Common myeloid progenitor, CD34-positive (primary cell): ENCODE data around the gene PPP1R12A.

ENCODE experiments used
- CTCF ChIA-PET: fragments of 350-600 bp; sonication (Branson Sonifier 250); formaldehyde crosslinking; loops from one replicate; lab custom pipeline; 2021; ENCODE audit warnings: antibody characterized with exemption; lab: Charles Lee
- POLR2A ChIA-PET: fragments of 350-600 bp; sonication (Branson Sonifier 250); formaldehyde crosslinking; loops from one replicate; lab custom pipeline; 2021; ENCODE audit warnings: antibody characterized with exemption; lab: Charles Lee
- DNase-seq, 3 donors: peaks; one replicate each; pipeline versions ENCODE4 v3.0.0 to v3.0.0-alpha.2; 2013
- H3K27ac ChIP-seq, 2 experiments: 1 replicate in 1 of 2; 2 replicates in 1 of 2; pipeline ENCODE4 v1.7.0; 2013; ENCODE audit warnings: inconsistent platforms in 2 of 2, low read length in 2 of 2, mild to moderate bottlenecking in 2 of 2, low read depth in 1 of 2, moderate library complexity in 1 of 2; ENCODE audit not compliant: severe bottlenecking in 2 of 2, insufficient read depth in 1 of 2, poor library complexity in 1 of 2
- H3K27me3 ChIP-seq, 5 experiments: replicated peaks in 2 of 5; 1 replicate in 3 of 5; 2 replicates in 2 of 5; pipeline versions ENCODE4 v1.6.1 to v1.7.0; 2013; ENCODE audit warnings: low read length in 4 of 5, mild to moderate bottlenecking in 2 of 5, moderate library complexity in 2 of 5, inconsistent platforms in 1 of 5; ENCODE audit not compliant: insufficient read depth in 5 of 5, control insufficient read depth in 4 of 5
- H3K36me3 ChIP-seq, 4 experiments: 1 replicate in 2 of 4; 2 replicates in 2 of 4; pipeline versions ENCODE4 v1.6.1 to v1.7.0; 2013; ENCODE audit warnings: low read length in 3 of 4, control low read depth in 1 of 4, mild to moderate bottlenecking in 1 of 4; ENCODE audit not compliant: control insufficient read depth in 4 of 4, insufficient read depth in 4 of 4
- H3K4me1 ChIP-seq, 4 experiments: 1 replicate in 3 of 4; 2 replicates in 1 of 4; pipeline versions ENCODE4 v1.6.1 to v1.7.1; 2013; ENCODE audit warnings: low read length in 3 of 4, mild to moderate bottlenecking in 3 of 4, control low read depth in 1 of 4, inconsistent platforms in 1 of 4, moderate library complexity in 1 of 4; ENCODE audit not compliant: control insufficient read depth in 4 of 4, insufficient read depth in 4 of 4; ENCODE audit errors: control extremely low read depth in 1 of 4
- H3K4me3 ChIP-seq, 7 experiments: 1 replicate in 4 of 7; 2 replicates in 3 of 7; pipeline versions ENCODE4 v1.5.1 to v1.7.0; 2013; ENCODE audit warnings: mild to moderate bottlenecking in 7 of 7, low read length in 6 of 7, moderate library complexity in 6 of 7, inconsistent platforms in 2 of 7, low read depth in 2 of 7, control low read depth in 1 of 7; ENCODE audit not compliant: insufficient read depth in 4 of 7, control insufficient read depth in 1 of 7; ENCODE audit errors: extremely low read depth in 1 of 7
- H3K9me3 ChIP-seq, 5 experiments: 1 replicate in 4 of 5; 2 replicates in 1 of 5; pipeline versions ENCODE4 v1.6.1 to v1.7.1; 2013; ENCODE audit warnings: low read length in 4 of 5, mild to moderate bottlenecking in 2 of 5, inconsistent platforms in 1 of 5, low read depth in 1 of 5, moderate library complexity in 1 of 5; ENCODE audit not compliant: control insufficient read depth in 4 of 5, insufficient read depth in 2 of 5; ENCODE audit errors: control extremely low read depth in 1 of 5
- WGBS: methylation state at CpG from one replicate; pipeline ENCODE4 v1.1.5; 2013; ENCODE audit not compliant: insufficient coverage; 5-methylcytosine and 5-hydroxymethylcytosine counted together

The PPP1R12A gene

DNA sequence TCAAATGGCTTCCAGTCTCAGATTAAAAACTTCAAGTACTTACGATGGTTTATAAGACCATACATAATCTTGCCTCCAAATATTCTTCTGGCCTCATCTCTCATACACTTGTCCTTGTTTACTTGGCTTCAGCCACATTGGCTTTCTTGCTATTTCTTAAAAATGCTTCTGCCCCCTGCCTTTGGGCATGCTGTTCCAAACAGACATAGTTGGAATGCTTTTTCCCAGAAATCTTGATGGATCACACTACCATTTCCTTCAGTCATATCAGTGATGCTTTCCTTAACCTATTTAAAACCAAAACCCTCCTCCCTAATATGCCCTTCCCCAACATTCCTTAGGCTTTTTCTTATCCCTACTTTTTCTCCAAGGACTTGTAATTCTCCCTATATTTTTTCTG, 169.7 kb downstream of the PPP1R12A start:
- 76% methylated on average over 1 of the region's 1 CpG for WGBS

DNA sequence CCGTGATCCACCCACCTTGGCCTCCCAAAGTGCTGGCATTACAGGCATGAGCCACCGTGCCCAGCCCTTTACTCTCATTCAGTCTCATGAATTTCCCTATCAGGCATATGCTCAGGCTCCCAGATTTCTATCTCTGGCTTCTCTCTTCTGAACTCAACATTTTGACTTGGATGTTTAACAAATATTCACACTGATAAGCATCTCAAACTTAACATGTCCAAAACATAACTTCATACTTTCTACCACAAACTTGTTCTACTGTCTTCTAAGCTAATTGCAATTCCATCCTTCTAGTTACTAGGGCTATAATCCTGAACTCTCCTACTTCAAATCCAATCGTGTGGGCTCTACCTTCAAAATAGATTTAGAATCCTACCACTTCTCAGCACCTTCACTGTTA, 170.3 kb downstream of the PPP1R12A start:
- Histone ChIP-seq H3K4me3 (no peak overlapping the region), H3K4me1 (no peaks in the 10 kb centered on the region), H3K27me3 (no peaks in the 10 kb centered on the region), H3K27ac (no peak overlapping the region), H3K9me3 (no peaks in the 10 kb centered on the region), H3K36me3 (no peaks in the 10 kb centered on the region)
- CTCF ChIA-PET = no interaction called here
- POLR2A ChIA-PET = no interaction called here
- no peak for DNase-seq
- WGBS = 94% methylated on average over 3 of the region's 3 CpGs

More for the DNA sequence above, 169.7 kb downstream of the PPP1R12A start:
- POLR2A ChIA-PET = no interaction called here
- no peak overlapping the region for H3K4me3 ChIP-seq
- CTCF ChIA-PET = no interaction called here
- no peaks in the 10 kb centered on the region for H3K36me3 ChIP-seq
- no peaks in the 10 kb centered on the region for H3K4me1 ChIP-seq
- H3K27ac ChIP-seq = no peak overlapping the region
- H3K27me3 ChIP-seq = no peaks in the 10 kb centered on the region
- no peaks in the 10 kb centered on the region for H3K9me3 ChIP-seq
- DNase-seq = no peak

DNA sequence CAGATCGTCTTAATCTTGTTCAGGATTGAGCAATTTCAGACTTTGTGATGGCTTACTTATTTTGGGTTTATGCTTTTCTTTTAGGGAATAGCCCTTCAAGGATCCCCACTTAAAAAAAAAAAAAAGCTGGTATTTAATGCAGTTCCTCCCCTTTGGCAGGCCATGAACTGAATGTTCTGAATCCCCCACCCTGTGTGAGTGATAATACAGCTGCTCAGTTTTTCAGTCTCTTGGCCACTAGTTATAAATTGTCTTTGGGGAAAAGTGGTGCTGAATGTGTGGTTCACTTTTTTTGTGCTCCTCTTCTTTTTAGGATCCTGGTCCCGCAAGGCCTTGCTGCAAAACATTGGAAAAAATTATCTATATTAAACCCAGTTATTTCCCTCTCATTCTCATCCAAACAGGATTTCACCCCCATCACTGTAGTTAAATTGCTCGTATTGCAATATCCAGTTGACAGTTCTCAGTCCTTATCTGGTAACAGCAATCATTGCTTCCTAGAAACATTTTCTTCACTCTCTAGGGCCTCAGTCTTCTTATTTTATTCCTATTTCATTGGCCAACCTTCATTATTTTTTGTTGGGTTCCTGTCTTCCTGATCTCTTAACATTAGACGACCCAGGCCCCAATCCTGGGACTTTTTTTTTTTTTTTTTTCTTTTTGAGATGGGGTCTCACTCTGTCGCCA, 171.0 kb downstream of the PPP1R12A start:
- 86% methylated on average over 3 of the region's 5 CpGs for WGBS
- Histone ChIP-seq H3K27me3 (no peaks in the 10 kb centered on the region), H3K4me3 (no peak overlapping the region), H3K36me3 (no peaks in the 10 kb centered on the region), H3K27ac (no peak overlapping the region), H3K9me3 (no peaks in the 10 kb centered on the region), H3K4me1 (no peaks in the 10 kb centered on the region)
- CTCF ChIA-PET = interaction anchor here (1.0 kb wide), 1 partner anchor 217 kb away, joined by 3 read pairs; no protein-coding TSS in a partner anchor
- DNase-seq = no peak
- POLR2A ChIA-PET = no interaction called here

DNA sequence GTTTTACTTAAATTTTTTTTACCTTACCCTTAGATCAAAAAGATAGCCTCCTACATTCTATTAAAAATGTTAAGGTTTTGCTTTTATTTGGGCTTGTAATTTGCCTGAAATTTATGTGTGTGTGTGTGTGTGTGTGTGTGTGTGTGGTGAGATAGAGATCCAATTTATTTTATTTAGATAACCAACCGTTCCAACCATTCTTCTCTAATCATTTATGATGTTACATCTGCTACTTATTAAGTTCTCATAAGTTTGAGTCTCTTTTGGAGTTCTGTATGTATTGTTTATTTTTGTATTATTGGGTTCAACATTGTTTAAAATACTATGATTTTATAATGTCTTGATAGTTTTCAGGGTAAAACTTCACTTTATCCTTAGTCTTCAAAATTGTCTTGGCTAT, 173.6 kb downstream of the PPP1R12A start:
- Histone ChIP-seq H3K36me3 (no peaks in the 10 kb centered on the region), H3K4me1 (no peaks in the 10 kb centered on the region), H3K4me3 (no peak overlapping the region), H3K27ac (no peak overlapping the region), H3K9me3 (peaks cover 0 to 10% (median 6%) of the 10 kb centered on the region in 5 experiments), H3K27me3 (no peaks in the 10 kb centered on the region)
- WGBS = no CpG with 5 or more reads among the region's 1 CpG
- DNase-seq = no peak
- CTCF ChIA-PET = no interaction called here
- POLR2A ChIA-PET = no interaction called here

DNA sequence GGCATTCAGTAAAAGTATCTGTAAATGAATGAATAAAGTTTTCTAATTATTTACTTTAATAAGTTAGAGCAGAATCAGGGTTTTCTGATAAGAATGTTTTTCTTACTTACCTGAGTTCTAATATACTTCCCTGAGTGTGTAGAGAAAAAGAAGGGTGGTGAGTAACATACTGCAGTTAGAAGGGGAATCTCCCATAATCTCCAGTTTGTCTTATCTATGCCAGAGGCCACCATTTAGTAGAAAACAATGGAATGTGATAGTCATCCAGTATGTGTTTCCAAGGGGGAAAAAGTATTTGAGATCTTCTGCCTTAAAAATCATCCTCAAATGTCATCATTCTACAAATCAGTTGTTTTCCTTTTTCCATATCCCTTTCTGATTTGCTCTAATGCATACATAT, 187.6 kb downstream of the PPP1R12A start:
- Histone ChIP-seq H3K4me3 (no peak overlapping the region), H3K27ac (no peak overlapping the region), H3K36me3 (no peaks in the 10 kb centered on the region), H3K9me3 (peaks cover 0 to 3% (median 2%) of the 10 kb centered on the region in 5 experiments), H3K27me3 (no peaks in the 10 kb centered on the region), H3K4me1 (no peaks in the 10 kb centered on the region)
- ChIA-PET POLR2A (no interaction called here), CTCF (no interaction called here)
- no peak for DNase-seq

DNA sequence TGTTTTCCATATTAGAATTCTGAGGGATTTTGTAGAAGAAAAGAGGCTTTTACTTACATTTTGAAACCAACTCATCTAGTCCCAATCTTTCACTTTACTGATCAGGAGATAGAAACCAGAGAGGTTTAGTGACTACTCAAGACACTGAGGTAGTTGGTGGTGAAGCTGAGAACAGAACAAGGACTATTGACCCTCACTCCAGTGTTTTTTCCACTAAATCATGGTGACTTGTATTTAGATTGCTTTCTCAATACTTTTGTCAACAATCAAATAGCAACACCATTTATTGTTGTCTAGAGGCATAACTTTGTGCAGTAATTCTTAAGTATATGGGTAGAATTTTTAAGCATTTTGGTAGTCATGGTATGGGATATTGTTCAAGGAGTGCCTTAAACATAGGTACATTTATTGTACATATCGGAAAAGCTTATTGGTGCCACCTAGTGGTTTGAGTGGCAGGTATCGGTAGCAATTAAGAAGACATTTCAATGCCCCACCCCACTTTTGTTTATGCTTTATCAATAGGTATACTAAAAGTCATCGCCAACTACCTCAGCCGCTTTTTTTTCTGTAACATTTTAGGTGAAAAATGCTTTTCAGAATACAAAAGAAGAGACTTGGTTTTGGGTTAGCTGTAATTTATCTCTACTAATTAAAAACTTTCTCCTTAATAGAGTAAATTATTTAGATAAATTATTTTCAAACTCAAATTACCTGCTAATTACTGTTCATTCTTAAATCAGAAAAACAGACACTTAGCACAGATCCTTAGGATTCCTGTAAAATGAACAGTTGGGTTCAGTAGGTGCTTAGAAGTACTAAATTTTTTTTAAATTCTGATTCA, 196.8 kb downstream of the PPP1R12A start:
- H3K9me3 ChIP-seq = no peaks in the 10 kb centered on the region
- H3K27ac ChIP-seq = no peak overlapping the region
- WGBS = no CpG with 5 or more reads among the region's 4 CpGs
- peak; percentile 62 to 73 (median 71) for DNase-seq
- H3K4me1 ChIP-seq = no peaks in the 10 kb centered on the region
- ChIA-PET POLR2A (no interaction called here), CTCF (interaction anchor here (0.7 to 1.6 kb wide), 9 partner anchors 11 to 334 kb away, joined by 3 to 8 read pairs (median 3); no protein-coding TSS in a partner anchor)
- H3K4me3 ChIP-seq = no peak overlapping the region
- H3K36me3 ChIP-seq = no peaks in the 10 kb centered on the region
- H3K27me3 ChIP-seq = peaks cover 0 to 2% (median 0%) of the 10 kb centered on the region in 5 experiments

DNA sequence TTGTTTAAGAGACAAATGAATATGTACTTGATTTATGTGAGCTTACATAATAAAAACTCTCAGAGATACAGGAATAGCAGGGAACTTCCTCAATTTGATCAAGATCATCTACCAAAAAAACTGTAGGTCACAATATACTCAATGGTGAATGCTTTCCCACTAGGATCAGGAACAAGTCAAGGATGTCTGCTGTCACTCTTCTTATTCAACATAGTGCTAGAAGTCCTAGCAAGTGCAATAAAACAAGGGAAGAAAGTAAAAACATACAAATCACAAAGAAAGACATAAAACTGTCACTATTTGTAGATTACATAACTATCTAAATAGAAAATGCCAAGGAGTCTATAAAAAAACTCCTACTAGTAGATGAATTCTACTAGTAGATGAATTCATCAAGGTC, 202.3 kb downstream of the PPP1R12A start:
- H3K36me3 ChIP-seq = no peaks in the 10 kb centered on the region

More for the DNA sequence above, 202.3 kb downstream of the PPP1R12A start:
- no peak overlapping the region for H3K27ac ChIP-seq
- CTCF ChIA-PET = interaction anchor here (0.6 to 1.5 kb wide), 3 partner anchors 111 to 180 kb away, joined by 3 to 4 read pairs (median 4); no protein-coding TSS in a partner anchor
- POLR2A ChIA-PET = no interaction called here
- DNase-seq = peak in 2 of 3 donors; percentile 11 to 19
- H3K9me3 ChIP-seq = no peaks in the 10 kb centered on the region
- H3K4me1 ChIP-seq = no peaks in the 10 kb centered on the region
- H3K27me3 ChIP-seq = peaks cover 0 to 2% (median 0%) of the 10 kb centered on the region in 5 experiments
- H3K4me3 ChIP-seq = no peak overlapping the region
